ENCODE data around the gene TFPT. TPM values are rescaled to one million over a fixed set of nuclear protein-coding genes. Genes with fewer than 3 reads are reported as not detected.

Gene TFPT
- total RNA-seq, 4 donors from 2014 or later: 10.8 to 26.6 (median 19.8) TPM

GRCh38 chr19:54141356-54141755, 25.9 kb upstream of the TFPT start:
- H3K27ac ChIP-seq (replicated peaks in 1 of 4): no peak overlapping the region
- peaks cover 40 to 67% (median 58%) of the 10 kb centered on the region in 4 donors for H3K36me3 ChIP-seq
- 93% methylated on average over 3 of the region's 3 CpGs for WGBS

DNA sequence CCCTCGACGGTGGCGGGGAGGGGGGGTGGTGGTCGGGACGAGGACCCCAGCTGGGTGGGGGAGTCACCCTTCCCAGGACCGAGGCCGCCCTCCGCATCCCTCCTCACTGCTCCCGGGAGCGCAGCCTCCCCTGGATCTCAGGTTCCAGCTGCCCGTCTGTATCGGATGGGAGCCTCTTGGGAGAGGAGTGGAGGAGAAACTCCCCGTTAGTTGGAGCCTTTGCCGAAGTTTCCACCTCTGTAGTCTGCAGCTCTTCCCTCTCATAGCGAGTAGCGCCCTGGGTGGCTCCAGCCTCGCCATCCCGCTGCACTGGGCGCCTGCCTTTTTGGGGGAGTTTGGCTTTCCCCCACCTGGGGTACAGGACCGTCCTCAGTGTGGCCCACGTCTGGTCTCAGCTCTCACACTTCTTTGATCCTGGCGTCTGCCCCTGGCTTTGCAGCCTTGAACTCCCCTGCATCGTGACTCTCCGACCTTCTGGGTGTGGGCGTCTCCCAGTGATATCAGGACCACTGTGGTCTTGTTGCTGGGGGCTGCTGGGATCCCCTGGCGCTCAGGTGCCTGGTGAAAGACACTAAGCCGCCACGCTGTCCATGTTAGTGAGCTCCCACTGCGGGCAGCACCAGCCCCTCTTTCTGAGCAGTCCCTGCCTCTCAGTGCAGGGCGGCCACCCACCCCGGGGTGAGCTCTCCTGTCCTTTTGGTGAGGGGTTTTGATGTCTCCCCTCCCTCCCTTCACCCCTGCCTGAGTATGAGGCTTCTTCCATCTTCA, 23.2 kb upstream of the TFPT start:
- Histone ChIP-seq H3K4me3 (peak overlapping the region; percentile 93 to 100 (median 98)), H3K4me1 (peaks cover 28 to 56% (median 48%) of the 10 kb centered on the region in 4 donors), H3K36me3 (peaks cover 14 to 40% (median 31%) of the 10 kb centered on the region in 4 donors), H3K27me3 (no peaks in the 10 kb centered on the region), H3K27ac (replicated peaks in 1 of 4) (peak overlapping the region; percentile 94 to 98 (median 97)), H3K9me3 (no peaks in the 10 kb centered on the region)
- intact Hi-C loops (cut with DNase I): no loop called here
- DNase-seq (ENCODE audit: extremely low spot score): no peak
- no peak for TF ChIP-seq EP300 (IDR thresholded peaks at IDR 0.05)
- TF ChIP-seq POLR2AphosphoS5 (IDR thresholded peaks at IDR 0.05): no peak
- 22% methylated on average over 9 of the region's 31 CpGs for WGBS

More at GRCh38 chr19:54141356-54141755, 25.9 kb upstream of the TFPT start:
- intact Hi-C loops (cut with DNase I): no loop called here
- Histone ChIP-seq H3K4me3 (no peak overlapping the region), H3K27me3 (no peaks in the 10 kb centered on the region), H3K9me3 (no peaks in the 10 kb centered on the region), H3K4me1 (peaks cover 21 to 54% (median 43%) of the 10 kb centered on the region in 4 donors)
- TF ChIP-seq POLR2A (IDR thresholded peaks at IDR 0.05; ENCODE audit: low read depth) (no peak), CTCF (IDR thresholded peaks at IDR 0.05) (no peak), EP300 (IDR thresholded peaks at IDR 0.05) (no peak), POLR2AphosphoS5 (IDR thresholded peaks at IDR 0.05) (no peak)
- DNase-seq (ENCODE audit: extremely low spot score): no peak

DNA sequence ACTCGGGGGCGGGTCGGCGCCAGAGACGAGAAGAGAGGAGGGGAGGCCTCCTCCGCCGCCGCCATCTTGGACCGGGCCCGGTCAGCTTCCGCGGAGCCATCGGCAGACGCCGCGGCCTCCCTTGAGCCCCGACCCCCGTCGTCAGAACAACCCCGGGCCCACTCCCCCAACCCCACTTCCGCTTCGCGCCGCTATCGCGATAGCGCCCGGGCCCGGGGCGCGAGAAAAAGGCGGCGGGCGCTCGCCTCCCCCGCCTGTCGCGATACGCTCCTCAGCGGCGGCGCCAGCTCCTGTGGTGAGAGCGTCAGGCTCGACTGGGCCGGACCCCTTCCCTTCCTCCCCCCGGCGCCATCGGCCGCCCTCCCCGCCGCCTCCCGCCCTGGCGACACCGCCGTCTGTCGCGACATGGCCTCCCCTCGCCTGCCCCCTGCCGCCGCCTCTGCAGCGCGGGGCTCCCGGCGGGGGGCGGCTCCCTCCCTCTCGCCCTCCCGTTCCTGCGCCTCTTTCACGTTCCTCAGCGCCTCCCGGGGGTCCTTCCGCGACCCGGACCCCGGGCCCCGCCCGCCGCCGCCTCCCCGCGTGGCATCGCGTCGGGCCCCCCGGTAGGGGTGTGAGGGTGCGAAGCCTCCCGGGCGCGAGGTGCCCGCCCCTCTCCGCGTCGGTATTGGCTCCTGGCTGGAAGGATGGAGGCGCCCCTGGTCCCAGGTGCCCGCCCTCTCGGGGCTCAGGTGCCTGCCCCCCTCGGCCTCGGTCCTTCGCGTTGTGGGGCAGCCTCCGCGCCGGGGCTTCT, 22.4 kb upstream of the TFPT start, which contains the start of gene CNOT3:
TSS of gene CNOT3 (plus strand) at position 64 of the 790 bp plus-strand sequence. CDS start 5,217 bp downstream, outside the sequence.
- H3K4me1 ChIP-seq: peaks cover 28 to 56% (median 48%) of the 10 kb centered on the region in 4 donors
- no peak for DNase-seq (ENCODE audit: extremely low spot score)

GRCh38 chr19:54136864-54137698, 21.6 kb upstream of the TFPT start:
- under 1% methylated on average over 32 of the region's 46 CpGs for WGBS
- no peaks in the 10 kb centered on the region for H3K27me3 ChIP-seq
- DNase-seq (ENCODE audit: extremely low spot score): peak; percentile 100
- H3K9me3 ChIP-seq: no peaks in the 10 kb centered on the region
- peak overlapping the region; percentile 94 to 98 (median 97) for H3K27ac ChIP-seq (replicated peaks in 1 of 4)
- TF ChIP-seq POLR2AphosphoS5 (IDR thresholded peaks at IDR 0.05) (peak in 1 of 2 donors; percentile 5), CTCF (IDR thresholded peaks at IDR 0.05) (peak in 1 of 3 experiments; percentile 40), POLR2A (IDR thresholded peaks at IDR 0.05; ENCODE audit: low read depth) (no peak), EP300 (IDR thresholded peaks at IDR 0.05) (no peak)
- H3K36me3 ChIP-seq: peaks cover 0 to 36% (median 25%) of the 10 kb centered on the region in 4 donors
- H3K4me3 ChIP-seq: peak overlapping the region; percentile 93 to 100 (median 98)
- H3K4me1 ChIP-seq: peaks cover 28 to 55% (median 48%) of the 10 kb centered on the region in 4 donors
- intact Hi-C loops (cut with DNase I): no loop called here

More for the DNA sequence above, 22.4 kb upstream of the TFPT start, which contains the start of gene CNOT3:
- Histone ChIP-seq H3K9me3 (no peaks in the 10 kb centered on the region), H3K4me3 (peak within 1 kb of the TSS; percentile 93 to 100 (median 98)), H3K36me3 (peaks cover 6 to 36% (median 25%) of the 10 kb centered on the region in 4 donors), H3K27ac (replicated peaks in 1 of 4) (peak within 1 kb of the TSS; percentile 94 to 98 (median 97)), H3K27me3 (no peaks in the 10 kb centered on the region)
- intact Hi-C loops (cut with DNase I): no loop called here
- 1% methylated on average over 13 of the region's 103 CpGs for WGBS
- TF ChIP-seq POLR2AphosphoS5 (IDR thresholded peaks at IDR 0.05): peak; percentile 93 to 94
- no peak for TF ChIP-seq EP300 (IDR thresholded peaks at IDR 0.05)
- TF ChIP-seq POLR2A (IDR thresholded peaks at IDR 0.05; ENCODE audit: low read depth): peak; percentile 73
- TF ChIP-seq CTCF (IDR thresholded peaks at IDR 0.05): peak in 1 of 3 experiments; percentile 6

Measured in esophagus muscularis mucosa (tissue), 4 donors.